Esophagus squamous epithelium (tissue), 4 donors: ENCODE results near the gene IL1RAPL1.

Experiments
- CTCF ChIP-seq, 6 experiments: fragments of 450-650 bp in 4 of 6; fragments of 200-600 bp in 2 of 6; sonication (generic) in 2 of 6; IDR thresholded peaks; one replicate each; pipeline ENCODE4 v1.5.1; 2016 to 2019; ENCODE audit warnings: antibody characterized with exemption in 6 of 6, mild to moderate bottlenecking in 4 of 6, moderate library complexity in 4 of 6
- POLR2A ChIP-seq, 4 donors: fragments of 450-650 bp; IDR thresholded peaks; one replicate each; pipeline ENCODE4 v1.6.1; 2017; ENCODE audit warnings: antibody characterized with exemption in 4 of 4, mild to moderate bottlenecking in 4 of 4, moderate library complexity in 3 of 4

- TF ChIP-seq CTCF (IDR thresholded peaks at IDR 0.05) (no peak), POLR2A (IDR thresholded peaks at IDR 0.05) (no peak)
These were observed 909.5 kb downstream of the IL1RAPL1 start for GRCh38 chrX:29496636-29497180.
